K562 (cell line): ENCODE data around the gene ZDHHC12. TPM values are rescaled to one million over a fixed set of nuclear protein-coding genes. Genes with fewer than 3 reads are reported as not detected.
A peak's percentile ranks its signal among the peaks of the same experiment; 100 is the strongest.

Source experiments
- ARHGAP35 ChIP-seq: fragments of 450-650 bp; IDR thresholded peaks from 2 replicates; pipeline ENCODE4 v1.6.1; 2018; ENCODE audit not compliant: partially characterized antibody
- ARID1B ChIP-seq: fragments of 450-650 bp; IDR thresholded peaks from 2 replicates; pipeline ENCODE4 v1.6.1; 2016; ENCODE audit warnings: antibody characterized with exemption, mild to moderate bottlenecking, inconsistent platforms
- ASH1L ChIP-seq: fragments of 450-650 bp; IDR thresholded peaks from 2 replicates; pipeline ENCODE4 v1.6.1; 2018; ENCODE audit warnings: borderline replicate concordance, mild to moderate bottlenecking, low read depth; ENCODE audit not compliant: partially characterized antibody
- CBX1 ChIP-seq: sonication (generic); IDR thresholded peaks from 2 replicates; pipeline ENCODE4 v1.6.1; 2016; ENCODE audit warnings: antibody characterized with exemption, low read depth, mild to moderate bottlenecking
- CTBP1 ChIP-seq: fragments of 450-650 bp; IDR thresholded peaks from 2 replicates; pipeline ENCODE4 v1.6.1; 2016; ENCODE audit warnings: borderline replicate concordance
- ETV1 ChIP-seq: fragments of 450-650 bp; conservative IDR thresholded peaks from 2 replicates; pipeline ENCODE4 v1.6.1; 2016; ENCODE audit warnings: missing genetic modification characterization, control low read depth, low read depth, missing compliant biosample characterization
- HMGN3 ChIP-seq: IDR thresholded peaks from 2 replicates; pipeline ENCODE4 v1.6.1; 2011; ENCODE audit warnings: borderline replicate concordance, low read depth, mild to moderate bottlenecking, mixed read lengths, low read length; ENCODE audit not compliant: insufficient read length; ENCODE audit errors: extremely low read depth
- KLF1 ChIP-seq: fragments of 450-650 bp; IDR thresholded peaks from 2 replicates; pipeline ENCODE4 v1.6.1; 2016; ENCODE audit warnings: missing genetic modification characterization, missing compliant biosample characterization
- MBD2 ChIP-seq: sonication (generic); IDR thresholded peaks from 2 replicates; pipeline ENCODE4 v1.6.1; 2016; ENCODE audit warnings: low read depth, borderline replicate concordance
- NFE2L1 ChIP-seq: fragments of 450-650 bp; IDR thresholded peaks from 2 replicates; pipeline ENCODE4 v1.6.1; 2016; ENCODE audit warnings: missing genetic modification characterization, low read depth, mild to moderate bottlenecking, missing compliant biosample characterization, moderate library complexity, borderline replicate concordance
- PHTF2 ChIP-seq: fragments of 250-450 bp; sonication (Bioruptor Pico); IDR thresholded peaks from 2 replicates; pipeline ENCODE4 v1.5.0; 2021; ENCODE audit warnings: mild to moderate bottlenecking
- POLR2AphosphoS5 ChIP-seq: IDR thresholded peaks from 2 replicates; pipeline ENCODE4 v1.6.1; 2011; ENCODE audit warnings: mild to moderate bottlenecking, low read depth, low read length, moderate library complexity; ENCODE audit not compliant: control insufficient read depth, insufficient read depth
- PTBP1 ChIP-seq: fragments of 200-400 bp; formaldehyde crosslinking; IDR thresholded peaks from 2 replicates; pipeline ENCODE4 v1.6.1; 2017; ENCODE audit warnings: low read depth, low read length
- RBM34 ChIP-seq: fragments of 200-400 bp; formaldehyde crosslinking; IDR thresholded peaks from 2 replicates; pipeline ENCODE4 v1.6.1; 2018; ENCODE audit warnings: low read length, borderline replicate concordance; ENCODE audit not compliant: insufficient read depth
- SIN3B ChIP-seq: fragments of 450-650 bp; IDR thresholded peaks from 2 replicates; pipeline ENCODE4 v1.6.1; 2017; ENCODE audit warnings: low read depth, mild to moderate bottlenecking, moderate library complexity
- SOX6 ChIP-seq: fragments of 450-650 bp; IDR thresholded peaks from 2 replicates; pipeline ENCODE4 v1.6.1; 2014; ENCODE audit warnings: mild to moderate bottlenecking
- SREBF2 ChIP-seq: sonication (generic); formaldehyde crosslinking; IDR thresholded peaks from 2 replicates; pipeline ENCODE4 v1.4.0; 2020; ENCODE audit warnings: mild to moderate bottlenecking, missing genetic modification reagents
- TAL1 ChIP-seq: fragments of 450-650 bp; IDR thresholded peaks from 2 replicates; pipeline ENCODE4 v1.6.1; 2016; ENCODE audit warnings: mild to moderate bottlenecking
- TBP ChIP-seq: optimal IDR thresholded peaks from 2 replicates; pipeline ENCODE3; 2011; ENCODE audit warnings: low read depth, low read length, improper control_type of control experiment
- ZBED1 ChIP-seq: IDR thresholded peaks from 2 replicates; pipeline ENCODE4 v1.6.1; 2014
- ZBTB17 ChIP-seq: fragments of 450-650 bp; formaldehyde crosslinking; IDR thresholded peaks from 2 replicates; pipeline ENCODE4 v1.4.0; 2020; ENCODE audit warnings: mild to moderate bottlenecking
- ZC3H11A ChIP-seq: IDR thresholded peaks from 2 replicates; pipeline ENCODE4 v1.6.1; 2012; ENCODE audit warnings: low read depth, low read length, improper control_type of control experiment
- ZNF23 ChIP-seq: fragments of 250-450 bp; sonication (Bioruptor Pico); IDR thresholded peaks from 2 replicates; pipeline ENCODE4 v1.4.0; 2020; ENCODE audit warnings: mild to moderate bottlenecking
- ZNF347 ChIP-seq: fragments of 450-650 bp; formaldehyde crosslinking; IDR thresholded peaks from 2 replicates; pipeline ENCODE4 v1.4.0; 2020; ENCODE audit warnings: low read depth, mild to moderate bottlenecking, moderate library complexity
- polyA plus RNA-seq, 8 experiments: library from polyadenylated mRNA; depleted of rRNA in 4 of 8; stranded (reverse) in 5 of 8; unstranded in 3 of 8; fragments of >200 nt; fragmentation: Nextera tagmentation in 2 of 8; fragmentation: Illumina TruSeq in 1 of 8; extraction: Ambion mirVana in 2 of 8; extraction: Trizol in 1 of 8; gene quantifications; 2 replicates each; pipeline versions ENCODE4 v1.2.1 to v1.2.3, GENCODE V29; 2011 to 2014; ENCODE audit warnings: inconsistent platforms in 1 of 8, missing spikeins in 1 of 8
- total RNA-seq, 7 experiments: library from RNA; depleted of rRNA in 6 of 7; stranded (reverse); fragments of >200 nt in 6 of 7; fragmentation: Illumina TruSeq in 2 of 7; extraction: Trizol in 2 of 7; gene quantifications; 2 replicates each; pipeline versions ENCODE4 v1.2.1 to v1.2.3, GENCODE V29; 2011 to 2021; ENCODE audit warnings: low replicate concordance in 1 of 7
- TF ChIP-seq, protein P1 (sequence below): fragments of 250-450 bp; sonication (Bioruptor Pico); IDR thresholded peaks from 2 replicates; pipeline ENCODE4 v1.8.0; 2022; ENCODE audit warnings: inconsistent platforms
- TF ChIP-seq, protein P2 (sequence below): fragments of 450-650 bp; IDR thresholded peaks from 2 replicates; pipeline ENCODE4 v1.6.1; 2017; ENCODE audit warnings: antibody characterized with exemption
- TF ChIP-seq, protein P3 (sequence below): fragments of 250-450 bp; sonication (Bioruptor Pico); IDR thresholded peaks from 2 replicates; pipeline ENCODE4 v1.8.0; 2021; ENCODE audit warnings: moderate library complexity, mild to moderate bottlenecking, inconsistent platforms

ZDHHC12 gene
- total and polyA plus RNA-seq, 9 of the 15 experiments (the other 6 are each of a cell fraction or from before 2014, with no cell fraction given), result 0.21 to 38.0 (median 13.8) TPM

DNA sequence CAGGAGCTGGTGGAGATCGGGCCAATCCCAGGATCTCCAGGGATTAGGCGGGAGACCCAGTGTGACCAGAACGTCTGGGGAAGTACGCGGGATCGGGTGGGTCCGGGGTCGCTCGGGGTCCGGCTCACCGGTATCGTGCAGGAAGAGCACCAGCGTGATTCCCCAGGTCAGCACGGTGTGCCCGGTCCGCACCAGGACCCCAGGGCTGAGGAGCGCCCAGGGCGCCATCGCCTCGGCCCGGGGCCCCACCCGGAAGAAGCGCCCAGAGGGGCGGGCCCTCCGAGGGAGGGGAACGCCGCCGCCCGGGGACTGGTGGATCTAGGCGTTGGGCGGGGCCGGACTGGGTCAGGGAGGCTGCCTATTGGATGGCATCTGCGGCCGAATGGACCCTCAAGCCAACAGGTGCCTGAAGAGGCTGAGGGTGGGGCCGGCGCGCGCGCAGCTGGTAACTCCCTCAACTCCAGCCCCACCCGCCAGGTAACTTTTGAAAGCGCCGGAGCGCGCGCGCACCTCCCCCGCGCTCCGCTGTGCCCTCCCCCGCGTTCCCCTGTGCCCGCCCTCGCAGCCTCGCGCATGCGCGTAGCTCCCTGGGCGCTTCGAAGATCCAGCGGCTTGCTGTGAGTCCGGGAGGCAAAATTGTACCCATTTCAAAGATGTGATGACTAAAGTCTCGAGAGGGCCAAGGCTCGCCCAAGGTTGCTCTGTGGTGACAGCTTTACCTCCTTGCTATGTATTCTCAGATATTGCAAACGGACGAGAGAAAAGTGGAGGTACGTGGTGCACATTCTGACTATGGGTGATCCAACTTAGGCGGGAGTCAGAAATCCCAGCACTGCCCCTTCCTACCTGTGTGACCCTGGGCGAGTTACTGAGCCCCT lies at the start of gene ZDHHC12 (continued):
- TF ChIP-seq, protein P1, sequence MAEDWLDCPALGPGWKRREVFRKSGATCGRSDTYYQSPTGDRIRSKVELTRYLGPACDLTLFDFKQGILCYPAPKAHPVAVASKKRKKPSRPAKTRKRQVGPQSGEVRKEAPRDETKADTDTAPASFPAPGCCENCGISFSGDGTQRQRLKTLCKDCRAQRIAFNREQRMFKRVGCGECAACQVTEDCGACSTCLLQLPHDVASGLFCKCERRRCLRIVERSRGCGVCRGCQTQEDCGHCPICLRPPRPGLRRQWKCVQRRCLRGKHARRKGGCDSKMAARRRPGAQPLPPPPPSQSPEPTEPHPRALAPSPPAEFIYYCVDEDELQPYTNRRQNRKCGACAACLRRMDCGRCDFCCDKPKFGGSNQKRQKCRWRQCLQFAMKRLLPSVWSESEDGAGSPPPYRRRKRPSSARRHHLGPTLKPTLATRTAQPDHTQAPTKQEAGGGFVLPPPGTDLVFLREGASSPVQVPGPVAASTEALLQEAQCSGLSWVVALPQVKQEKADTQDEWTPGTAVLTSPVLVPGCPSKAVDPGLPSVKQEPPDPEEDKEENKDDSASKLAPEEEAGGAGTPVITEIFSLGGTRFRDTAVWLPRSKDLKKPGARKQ (CRISPR knock-in tag), result no peak
- TF ChIP-seq SIN3B (peak; percentile 60; the same call in 1 of the 2 replicates), ZBTB17 (CRISPR knock-in tag) (0 out of 2 replicates have a peak, but pooled peaks have one; percentile 27), TAL1 (no peak), NFE2L1 (tag) (no peak), ASH1L (peak; percentile 47), TBP (peak; percentile 57), ARID1B (peak; percentile 36; the same call in 1 of the 2 replicates), ETV1 (tag) (0 out of 2 replicates have a peak, but pooled peaks have one; percentile 31), CTBP1 (peak; percentile 78), POLR2AphosphoS5 (peak; percentile 60; the same call in 1 of the 2 replicates), MBD2 (peak; percentile 83), RBM34 (peak; percentile 43; the same call in 1 of the 2 replicates), ZC3H11A (no peak), SREBF2 (CRISPR knock-in tag) (no peak), ARHGAP35 (no peak), ZNF347 (CRISPR knock-in tag) (no peak; the same call in 1 of the 2 replicates), ZBED1 (no peak), PHTF2 (CRISPR knock-in tag) (no peak), SOX6 (no peak; the same call in 1 of the 2 replicates), ZNF23 (no peak), KLF1 (tag) (0 out of 2 replicates have a peak, but pooled peaks have one; percentile 33), CBX1 (peak; percentile 94), PTBP1 (peak; percentile 96), HMGN3 (peak; percentile 84)
- TF ChIP-seq, protein P2, sequence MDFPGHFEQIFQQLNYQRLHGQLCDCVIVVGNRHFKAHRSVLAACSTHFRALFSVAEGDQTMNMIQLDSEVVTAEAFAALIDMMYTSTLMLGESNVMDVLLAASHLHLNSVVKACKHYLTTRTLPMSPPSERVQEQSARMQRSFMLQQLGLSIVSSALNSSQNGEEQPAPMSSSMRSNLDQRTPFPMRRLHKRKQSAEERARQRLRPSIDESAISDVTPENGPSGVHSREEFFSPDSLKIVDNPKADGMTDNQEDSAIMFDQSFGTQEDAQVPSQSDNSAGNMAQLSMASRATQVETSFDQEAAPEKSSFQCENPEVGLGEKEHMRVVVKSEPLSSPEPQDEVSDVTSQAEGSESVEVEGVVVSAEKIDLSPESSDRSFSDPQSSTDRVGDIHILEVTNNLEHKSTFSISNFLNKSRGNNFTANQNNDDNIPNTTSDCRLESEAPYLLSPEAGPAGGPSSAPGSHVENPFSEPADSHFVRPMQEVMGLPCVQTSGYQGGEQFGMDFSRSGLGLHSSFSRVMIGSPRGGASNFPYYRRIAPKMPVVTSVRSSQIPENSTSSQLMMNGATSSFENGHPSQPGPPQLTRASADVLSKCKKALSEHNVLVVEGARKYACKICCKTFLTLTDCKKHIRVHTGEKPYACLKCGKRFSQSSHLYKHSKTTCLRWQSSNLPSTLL, result 0 out of 2 replicates have a peak, but pooled peaks have one; percentile 30
- TF ChIP-seq, protein P3, sequence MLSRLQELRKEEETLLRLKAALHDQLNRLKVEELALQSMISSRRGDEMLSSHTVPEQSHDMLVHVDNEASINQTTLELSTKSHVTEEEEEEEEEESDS, result no peak
